RWPE1 (cell line): ENCODE measurements around the gene POLR2F.

Experiments used
- CTCF ChIA-PET: fragments of 350-600 bp; sonication (Branson Sonifier 250); formaldehyde crosslinking; extraction: SDS; loops from one replicate; lab custom pipeline; 2021; lab: Yijun Ruan, JAX
- POLR2A ChIA-PET: fragments of 400-600 bp; formaldehyde crosslinking; extraction: SDS; loops from one replicate; lab custom pipeline; 2020; ENCODE audit warnings: antibody characterized with exemption; ENCODE audit not compliant: low non-redundant PET; lab: Yijun Ruan, JAX
- DNase-seq: peaks from one replicate; pipeline ENCODE4 v3.0.0; 2012; ENCODE audit warnings: low spot score
- H3K27ac ChIP-seq: fragments of 450-650 bp; 2 replicates; pipeline ENCODE4 v1.5.1; 2017
- CTCF ChIP-seq: fragments of 450-650 bp; conservative IDR thresholded peaks from 2 replicates; pipeline ENCODE4 v1.5.1; 2017; ENCODE audit warnings: low read depth, mild to moderate bottlenecking

Gene POLR2F

DNA sequence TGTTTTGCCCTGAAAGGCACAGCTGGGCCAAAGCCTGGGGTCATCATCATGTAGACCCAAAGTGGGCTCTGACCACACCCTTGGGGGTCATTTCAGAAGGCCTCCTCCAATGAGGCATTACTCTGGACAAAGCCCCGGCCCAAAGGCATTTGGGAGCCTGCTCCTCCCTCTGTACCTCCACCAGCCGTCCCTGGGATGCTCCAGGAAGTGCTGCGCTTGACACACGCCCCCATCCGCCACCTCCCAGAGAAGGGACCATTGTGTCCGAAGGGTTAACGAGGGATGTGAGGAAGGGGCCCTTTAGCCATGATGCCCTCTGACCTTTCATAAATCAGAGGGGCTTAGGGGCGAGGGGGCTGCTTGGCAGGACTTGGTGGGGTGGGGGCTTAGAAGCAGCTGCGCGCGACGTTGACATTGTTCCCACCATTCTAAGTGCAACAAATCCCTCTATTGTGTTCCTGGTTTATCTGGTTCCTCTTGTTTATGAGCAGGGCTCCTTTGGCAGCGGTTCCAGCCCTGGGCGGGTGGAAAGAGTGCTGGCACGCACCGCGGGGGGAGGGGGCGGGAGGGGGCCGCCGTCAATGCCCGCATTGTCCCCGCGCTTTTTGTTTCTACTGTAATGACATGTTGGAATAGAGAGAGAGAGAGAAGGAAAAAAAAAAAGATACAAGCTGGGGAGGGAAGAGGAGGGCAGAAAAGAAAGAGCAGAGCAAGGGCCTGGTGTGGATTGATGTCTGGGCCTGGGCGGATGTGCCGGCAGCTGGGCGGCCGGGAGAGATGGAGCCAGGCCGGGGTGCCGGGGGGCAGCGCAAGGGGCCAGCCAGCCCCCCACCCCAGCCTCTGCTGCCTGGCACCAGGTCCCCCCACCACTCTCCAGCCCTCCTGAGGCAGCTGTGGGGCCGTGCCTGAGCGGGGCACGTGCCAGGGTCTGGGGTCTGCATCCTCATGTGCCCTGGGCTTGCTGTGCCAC is 63.0 kb downstream of the POLR2F start:
- POLR2A ChIA-PET, result no interaction called here
- no peak for TF ChIP-seq CTCF
- no peak for DNase-seq
- H3K27ac ChIP-seq, result no peak overlapping the region
- CTCF ChIA-PET, result no interaction called here

DNA sequence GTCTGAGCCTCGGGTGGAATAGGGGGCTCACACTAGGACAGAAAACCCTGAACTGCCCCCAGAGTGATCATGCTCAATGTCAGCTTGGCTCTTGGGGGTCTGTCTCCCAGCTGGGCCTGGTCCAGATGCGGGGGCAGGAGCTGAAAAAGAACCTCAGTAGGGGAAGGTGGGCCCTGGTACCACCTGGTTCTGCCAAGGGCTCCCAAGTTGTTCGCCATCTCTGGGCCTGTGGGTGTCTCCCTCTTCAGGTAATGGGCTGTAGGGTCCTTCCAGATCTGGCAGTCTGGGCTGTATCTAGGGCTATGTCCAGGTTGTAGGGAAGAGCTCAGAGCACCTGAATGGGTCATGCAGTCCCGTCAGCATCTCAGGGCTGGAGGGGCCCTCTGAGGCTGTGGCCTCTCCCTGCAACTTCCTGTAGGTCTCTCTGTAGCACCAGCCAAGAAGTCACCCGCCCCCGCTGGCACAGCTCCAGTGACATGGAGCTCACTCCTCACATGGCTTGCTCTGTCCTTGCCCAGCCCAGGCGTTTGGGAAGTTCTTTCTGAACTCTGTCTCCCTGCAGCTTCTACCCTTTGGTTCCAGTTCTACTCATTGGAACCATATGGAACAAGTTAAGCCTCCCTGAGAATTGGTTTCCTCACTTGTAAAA is 63.9 kb downstream of the POLR2F start:
- H3K27ac ChIP-seq, result no peak overlapping the region
- DNase-seq, result no peak
- no peak for TF ChIP-seq CTCF
- ChIA-PET POLR2A (no interaction called here), CTCF (interaction anchor here (0.7 kb wide), 1 partner anchor 171 kb away, joined by 3 read pairs; no protein-coding TSS in a partner anchor)

- CTCF ChIA-PET, result no interaction called here
- POLR2A ChIA-PET, result no interaction called here
- DNase-seq, result no peak
- TF ChIP-seq CTCF, result no peak
- H3K27ac ChIP-seq, result no peak overlapping the region
Observed at GRCh38 chr22:38017939-38018885, 64.7 kb downstream of the POLR2F start.
